Thyroid gland (tissue), 4 donors: ENCODE measurements around the gene STK10. TPM values are rescaled to one million over a fixed set of nuclear protein-coding genes. Genes with fewer than 3 reads are reported as not detected.

Experiments used
- DNase-seq, 2 donors: peaks; one replicate each; pipeline ENCODE4 v3.0.0-alpha.2; 2019
- H3K27ac ChIP-seq, 3 donors: fragments of 200-600 bp; sonication (generic); 1 replicate in 2 of 3; 2 replicates in 1 of 3; pipeline ENCODE4 v1.5.1; 2016 to 2019; ENCODE audit warnings: mild to moderate bottlenecking in 1 of 3, moderate library complexity in 1 of 3
- H3K27me3 ChIP-seq: fragments of 200-600 bp; sonication (generic); one replicate; pipeline ENCODE4 v1.5.1; 2019
- H3K36me3 ChIP-seq, 2 donors: fragments of 200-600 bp; sonication (generic); one replicate each; pipeline ENCODE4 v1.5.1; 2016 to 2019
- H3K4me1 ChIP-seq, 2 donors: fragments of 200-600 bp; sonication (generic); one replicate each; pipeline ENCODE4 v1.5.1; 2017 to 2019
- H3K4me3 ChIP-seq, 3 donors: fragments of 200-600 bp; sonication (generic); replicated peaks in 1 of 3; 1 replicate in 2 of 3; 2 replicates in 1 of 3; pipeline ENCODE4 v1.5.1; 2016; ENCODE audit warnings: mild to moderate bottlenecking in 1 of 3
- H3K9me3 ChIP-seq: fragments of 200-600 bp; sonication (generic); one replicate; pipeline ENCODE4 v1.5.1; 2017
- CTCF ChIP-seq, 6 experiments: fragments of 200-600 bp in 3 of 6; fragments of 450-650 bp in 3 of 6; sonication (generic) in 3 of 6; IDR thresholded peaks; one replicate each; pipeline ENCODE4 v1.5.1; 2016 to 2019; ENCODE audit warnings: antibody characterized with exemption in 6 of 6, mild to moderate bottlenecking in 2 of 6, inconsistent platforms in 1 of 6, moderate library complexity in 1 of 6
- POLR2A ChIP-seq, 2 donors: fragments of 450-650 bp; IDR thresholded peaks; one replicate each; pipeline ENCODE4 v1.6.1; 2017; ENCODE audit warnings: antibody characterized with exemption in 2 of 2, mild to moderate bottlenecking in 2 of 2, moderate library complexity in 1 of 2
- WGBS, 2 donors: methylation state at CpG; one replicate each; pipeline ENCODE4 v1.1.5; 2017; 5-methylcytosine and 5-hydroxymethylcytosine counted together
- intact Hi-C: fragments of 100-400 bp; cut with DNase I; formaldehyde crosslinking; loops from one replicate; pipeline ENCODE4 v1.15.1; 2023
- total RNA-seq, 4 donors: library from RNA; depleted of rRNA; stranded (reverse); fragments of >200 nt; gene quantifications; one replicate each; pipeline ENCODE4 v1.2.3, GENCODE V29; 2016

STK10 gene
- total RNA-seq, 4 donors from 2014 or later: 5.5 to 11.6 (median 8.6) TPM

DNA sequence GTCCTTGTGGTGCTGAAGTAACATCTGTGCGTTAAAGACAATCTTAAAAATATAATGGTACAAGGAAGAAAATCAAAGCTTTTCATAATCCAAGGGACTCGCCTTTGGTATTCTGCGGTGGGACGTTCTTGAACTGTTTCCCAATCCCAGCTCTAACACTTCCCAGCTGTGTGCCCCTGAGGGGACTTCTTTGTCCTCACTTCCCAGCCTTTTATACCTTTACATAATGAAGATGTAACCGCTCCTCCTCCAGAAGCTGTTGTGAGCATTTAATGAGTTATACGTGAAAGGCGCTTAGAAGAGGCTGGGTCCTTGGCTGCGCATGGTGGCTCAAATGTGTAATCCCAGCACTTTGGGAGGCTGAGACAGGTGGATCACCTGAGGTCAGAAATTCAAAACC is 16.9 kb downstream of the STK10 start:
- no peaks in the 10 kb centered on the region for H3K36me3 ChIP-seq
- H3K4me1 ChIP-seq: no peaks in the 10 kb centered on the region
- no peak for TF ChIP-seq CTCF (IDR thresholded peaks at IDR 0.05)
- no peak for TF ChIP-seq POLR2A (IDR thresholded peaks at IDR 0.05)
- WGBS, 2 donors: 68 to 72% methylated on average over 8 of the region's 8 CpGs
- no peaks in the 10 kb centered on the region for H3K27me3 ChIP-seq
- intact Hi-C loops: no loop called here
- H3K4me3 ChIP-seq: no peak overlapping the region
- no peak for DNase-seq
- no peak overlapping the region for H3K27ac ChIP-seq
- no peaks in the 10 kb centered on the region for H3K9me3 ChIP-seq

DNA sequence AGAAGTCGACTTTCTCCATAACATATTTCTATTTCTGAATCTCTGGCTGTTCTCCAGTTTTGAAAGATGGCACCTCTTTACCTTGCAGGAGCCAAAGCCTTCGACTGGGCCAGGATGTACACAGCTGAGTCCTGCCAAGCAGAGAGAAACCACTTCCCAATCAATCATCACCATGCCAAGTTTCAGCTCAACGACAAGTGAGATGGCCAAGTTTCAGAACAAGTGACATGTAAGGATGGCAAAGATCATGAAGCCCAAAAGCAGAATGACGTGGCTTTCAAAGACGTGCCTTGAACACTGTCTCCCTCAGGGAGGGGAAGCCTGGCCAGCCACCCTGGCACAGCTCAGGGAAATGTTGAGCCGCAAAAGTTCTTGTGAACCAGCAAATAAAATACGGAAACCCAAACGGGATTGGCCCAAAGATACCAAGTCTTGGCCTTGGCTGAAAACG is 17.7 kb downstream of the STK10 start:
- no peak overlapping the region for H3K4me3 ChIP-seq
- no peaks in the 10 kb centered on the region for H3K9me3 ChIP-seq
- no peaks in the 10 kb centered on the region for H3K36me3 ChIP-seq
- TF ChIP-seq CTCF (IDR thresholded peaks at IDR 0.05) (no peak), POLR2A (IDR thresholded peaks at IDR 0.05) (no peak)
- no peaks in the 10 kb centered on the region for H3K27me3 ChIP-seq
- H3K27ac ChIP-seq: no peak overlapping the region
- intact Hi-C loops: no loop called here
- H3K4me1 ChIP-seq: no peaks in the 10 kb centered on the region
- WGBS, 2 donors: 68 to 70% methylated on average over 9 of the region's 9 CpGs
- DNase-seq: no peak

- TF ChIP-seq CTCF (IDR thresholded peaks at IDR 0.05) (no peak), POLR2A (IDR thresholded peaks at IDR 0.05) (no peak)
- no peaks in the 10 kb centered on the region for H3K27me3 ChIP-seq
- DNase-seq: no peak
- H3K36me3 ChIP-seq: no peaks in the 10 kb centered on the region
- H3K4me3 ChIP-seq: no peak overlapping the region
- H3K4me1 ChIP-seq: no peaks in the 10 kb centered on the region
- H3K9me3 ChIP-seq: no peaks in the 10 kb centered on the region
- 91 to 97% methylated on average over 2 of the region's 2 CpGs for WGBS, 2 donors
- H3K27ac ChIP-seq: no peak overlapping the region
- intact Hi-C loops: no loop called here
These were observed 18.8 kb downstream of the STK10 start for GRCh38 chr5:172169216-172169615.

DNA sequence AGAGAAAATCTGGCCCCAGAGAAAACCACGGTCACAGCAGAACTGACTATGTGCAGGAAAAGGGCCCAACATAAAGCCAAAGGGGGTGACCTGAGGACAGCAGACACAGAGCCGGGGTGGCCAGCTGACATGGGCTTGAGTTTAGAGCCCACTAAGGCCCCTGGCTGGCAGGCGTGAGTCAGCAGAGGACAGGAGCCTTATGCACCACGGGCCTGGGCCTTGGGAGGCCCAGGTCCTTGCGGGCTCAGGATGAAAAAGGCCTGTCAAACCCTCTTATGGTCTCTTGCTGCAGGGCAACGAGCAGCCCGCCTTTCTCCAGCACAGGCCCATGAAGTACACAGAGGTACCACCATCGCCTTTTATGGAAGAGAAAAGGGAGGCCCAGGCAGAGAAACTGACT is 19.7 kb downstream of the STK10 start:
- no peak overlapping the region for H3K27ac ChIP-seq
- H3K27me3 ChIP-seq: no peaks in the 10 kb centered on the region
- no peak for TF ChIP-seq CTCF (IDR thresholded peaks at IDR 0.05)
- no peak for TF ChIP-seq POLR2A (IDR thresholded peaks at IDR 0.05)
- H3K9me3 ChIP-seq: no peaks in the 10 kb centered on the region
- H3K4me3 ChIP-seq: no peak overlapping the region
- no peaks in the 10 kb centered on the region for H3K4me1 ChIP-seq
- WGBS, 2 donors: 75 to 94% methylated on average over 2 to 8 of the region's 8 CpGs
- no peaks in the 10 kb centered on the region for H3K36me3 ChIP-seq
- no peak for DNase-seq
- intact Hi-C loops: no loop called here

DNA sequence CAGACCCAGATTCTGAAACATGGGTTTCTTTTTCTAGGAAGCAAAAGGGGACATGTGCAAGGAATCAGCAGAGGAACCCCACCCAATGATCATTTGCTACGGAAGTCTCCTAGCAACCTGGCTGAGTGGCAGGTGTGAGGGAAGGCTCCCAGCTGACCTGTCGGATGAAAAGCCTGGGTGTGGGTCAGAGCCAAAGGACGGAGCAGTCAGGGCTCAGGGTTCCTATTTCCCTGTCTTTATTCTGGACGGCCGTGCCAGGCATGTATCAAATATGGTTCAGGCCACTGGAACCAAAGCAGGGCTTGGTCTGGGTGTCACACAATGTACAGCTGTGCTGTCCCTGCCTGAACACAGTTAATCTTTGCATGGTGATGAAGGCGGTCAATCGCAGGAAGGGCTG is 20.1 kb downstream of the STK10 start:
- Histone ChIP-seq H3K4me3 (no peak overlapping the region), H3K27me3 (no peaks in the 10 kb centered on the region), H3K36me3 (no peaks in the 10 kb centered on the region), H3K4me1 (no peaks in the 10 kb centered on the region), H3K9me3 (no peaks in the 10 kb centered on the region), H3K27ac (no peak overlapping the region)
- DNase-seq: no peak
- no peak for TF ChIP-seq CTCF (IDR thresholded peaks at IDR 0.05)
- TF ChIP-seq POLR2A (IDR thresholded peaks at IDR 0.05): no peak
- 94 to 97% methylated on average over 7 of the region's 7 CpGs for WGBS, 2 donors
- intact Hi-C loops: no loop called here
